HEK293 (cell line): ENCODE results near the gene CAPN5.

Experiments used
- CTCF ChIP-seq: fragments of 450-650 bp; formaldehyde crosslinking; IDR thresholded peaks from 2 replicates; pipeline ENCODE4 v1.5.1; 2016; ENCODE audit warnings: missing biosample characterization, missing genetic modification characterization
- ZBTB20 ChIP-seq: fragments of 450-650 bp; formaldehyde crosslinking; IDR thresholded peaks from 2 replicates; pipeline ENCODE4 v1.5.1; 2016; ENCODE audit warnings: missing biosample characterization, missing genetic modification characterization
- ZNF280C ChIP-seq: fragments of 450-650 bp; formaldehyde crosslinking; IDR thresholded peaks from 2 replicates; pipeline ENCODE4 v1.5.1; 2016; ENCODE audit warnings: missing biosample characterization, missing genetic modification characterization
- ZNF362 ChIP-seq: fragments of 450-650 bp; formaldehyde crosslinking; IDR thresholded peaks from 2 replicates; pipeline ENCODE4 v1.5.1; 2016; ENCODE audit warnings: missing biosample characterization, missing genetic modification characterization
- ZNF426 ChIP-seq: fragments of 450-650 bp; formaldehyde crosslinking; IDR thresholded peaks from 2 replicates; pipeline ENCODE4 v1.5.1; 2017; ENCODE audit warnings: missing biosample characterization, missing genetic modification characterization, mild to moderate bottlenecking, inconsistent platforms, moderate library complexity
- ZNF692 ChIP-seq: fragments of 450-650 bp; formaldehyde crosslinking; IDR thresholded peaks from 2 replicates; pipeline ENCODE4 v1.5.1; 2016; ENCODE audit warnings: missing biosample characterization, missing genetic modification characterization
- ZNF837 ChIP-seq: fragments of 450-650 bp; formaldehyde crosslinking; IDR thresholded peaks from 2 replicates; pipeline ENCODE4 v1.5.1; 2016; ENCODE audit warnings: missing biosample characterization, missing genetic modification characterization

- TF ChIP-seq ZNF280C (no peak), ZNF837 (tag by site-specific recombination) (no peak), CTCF (tag by site-specific recombination) (no peak), ZNF692 (no peak), ZBTB20 (tag by site-specific recombination) (no peak), ZNF426 (tag by site-specific recombination) (no peak), ZNF362 (tag by site-specific recombination) (no peak)
Observed at GRCh38 chr11:77150836-77151235, 84.1 kb downstream of the CAPN5 start.
